Measurements from ENCODE around the gene CEACAM3. TPM values are rescaled to one million over a fixed set of nuclear protein-coding genes. Genes with fewer than 3 reads are reported as not detected.

Gene CEACAM3
- total RNA-seq, 1 donor from 2014 or later: not detected

DNA sequence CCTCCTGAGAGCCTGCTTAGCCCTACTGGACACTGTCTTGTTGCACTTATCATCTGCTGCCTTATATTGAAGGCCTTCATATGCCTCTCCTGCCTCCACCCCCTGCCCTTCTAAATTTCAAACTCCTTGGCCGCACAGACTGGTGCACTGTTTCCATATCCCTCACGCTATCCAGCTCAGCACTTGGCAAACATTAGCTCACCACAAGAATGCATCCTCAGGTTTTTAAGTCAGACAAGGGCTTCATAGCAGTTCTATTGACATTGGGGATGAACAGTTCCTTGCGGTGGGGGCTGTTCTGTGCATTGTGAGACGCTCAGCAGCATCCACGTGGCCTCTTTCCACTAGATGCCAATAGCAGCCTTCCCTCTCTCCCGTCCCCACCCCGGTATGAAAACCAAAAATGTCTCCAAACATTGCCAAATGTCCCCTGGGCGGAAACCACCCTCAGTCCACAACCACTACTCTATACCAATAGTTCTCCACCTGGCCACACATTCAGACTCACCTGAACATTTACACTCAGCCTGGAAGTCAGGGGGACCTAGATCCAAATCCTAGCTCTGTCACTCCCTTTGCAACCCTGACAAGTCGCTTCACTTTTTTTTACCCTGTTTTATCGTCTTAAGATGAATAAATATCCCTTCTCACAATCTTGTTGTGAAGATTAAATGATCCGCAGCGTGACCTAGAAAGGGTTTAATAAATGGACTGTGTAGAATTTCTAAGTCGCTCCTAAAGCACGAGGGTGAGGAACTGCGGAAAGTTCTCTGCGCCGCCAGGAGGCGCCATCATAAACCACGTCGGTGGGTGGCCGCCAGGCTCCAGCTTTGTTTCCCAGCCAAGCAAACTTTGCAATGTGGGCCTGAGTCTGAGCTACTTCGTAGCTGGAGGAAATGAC is 3.6 kb upstream of the CEACAM3 start:
- DNase-seq (ENCODE audit: low read depth): peak; percentile 41

DNA sequence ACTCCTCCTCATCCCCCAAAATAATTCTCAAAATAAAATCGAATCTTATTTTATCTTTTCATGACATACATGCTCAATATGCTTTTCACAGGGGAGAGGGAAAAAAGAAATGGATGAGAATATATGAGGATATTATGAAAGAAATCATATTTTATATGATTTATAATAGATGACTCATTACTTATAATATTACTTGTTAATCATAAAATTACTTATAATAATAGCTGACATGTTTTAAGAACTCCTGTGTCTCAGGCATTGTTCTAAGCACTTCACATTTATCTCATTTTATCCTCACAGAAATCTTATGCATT is 3.0 kb upstream of the CEACAM3 start:
- no peak for DNase-seq (ENCODE audit: low read depth)

DNA sequence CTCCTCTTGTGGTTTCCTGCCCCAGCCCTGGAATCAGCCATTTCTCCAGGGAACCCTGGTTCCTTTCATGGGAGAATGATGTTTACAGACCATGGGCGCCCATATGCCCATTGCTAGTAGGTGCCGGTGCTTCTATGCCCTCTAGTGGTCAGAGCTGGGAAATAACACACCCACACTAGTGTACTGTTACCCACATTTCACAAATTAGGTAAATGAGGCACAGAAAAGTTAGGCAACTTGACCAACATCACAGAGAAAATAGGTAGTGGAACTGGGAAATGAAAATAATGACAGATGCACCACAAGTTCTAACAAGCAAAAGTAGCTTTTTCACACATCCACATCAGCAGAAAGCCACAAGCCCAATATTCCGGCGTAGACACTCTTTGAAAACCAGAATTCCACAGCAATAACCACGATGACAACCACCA is 1.3 kb upstream of the CEACAM3 start:
- DNase-seq (ENCODE audit: low read depth): peak; percentile 40

DNA sequence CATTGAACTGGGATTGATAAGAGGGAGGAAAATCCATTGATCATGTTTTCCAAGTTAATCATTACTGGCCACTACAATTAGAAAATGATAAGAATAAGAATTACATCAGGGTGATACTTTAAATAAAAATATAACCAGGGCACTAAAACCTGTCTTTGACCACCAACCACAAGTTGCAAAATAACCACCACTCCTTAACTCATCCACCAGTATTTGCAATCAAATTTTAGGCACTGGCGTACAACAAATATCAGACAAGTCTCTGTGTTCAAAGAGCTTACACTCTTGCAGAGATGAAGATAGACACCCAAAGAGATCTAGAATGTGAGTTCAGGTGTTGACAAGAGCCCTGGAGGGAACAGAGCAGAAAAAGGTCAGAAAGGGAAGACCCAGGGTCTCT is 514 bp downstream of the CEACAM3 start:
- no peak for DNase-seq (ENCODE audit: low read depth)

DNA sequence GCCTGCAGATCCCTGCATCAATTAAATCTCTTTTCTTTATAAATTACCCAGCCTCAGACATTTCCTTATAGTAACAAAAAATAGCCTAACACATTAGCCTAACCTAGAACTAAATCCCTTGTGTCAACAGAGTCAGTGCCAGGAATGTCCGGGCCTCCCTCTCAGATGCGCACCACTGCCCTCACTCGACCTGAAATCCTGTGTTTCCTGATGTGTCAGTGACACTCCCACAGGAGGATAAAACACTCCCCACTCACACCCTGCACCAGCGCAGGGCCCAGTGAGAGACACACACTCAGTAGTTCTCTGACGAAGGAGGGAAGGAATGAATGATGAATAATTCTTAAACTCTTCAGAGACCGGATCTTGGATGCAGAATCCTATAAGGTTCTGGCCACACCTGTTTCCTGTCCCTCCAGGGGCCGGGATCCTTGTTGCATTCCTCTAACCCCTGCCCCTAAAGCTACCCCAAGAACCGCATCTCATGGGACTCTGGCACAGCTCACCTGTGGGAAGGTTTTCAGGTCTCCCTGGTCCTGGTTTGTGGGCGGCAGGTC is 3.1 kb downstream of the CEACAM3 start:
- DNase-seq (ENCODE audit: low read depth): no peak

DNA sequence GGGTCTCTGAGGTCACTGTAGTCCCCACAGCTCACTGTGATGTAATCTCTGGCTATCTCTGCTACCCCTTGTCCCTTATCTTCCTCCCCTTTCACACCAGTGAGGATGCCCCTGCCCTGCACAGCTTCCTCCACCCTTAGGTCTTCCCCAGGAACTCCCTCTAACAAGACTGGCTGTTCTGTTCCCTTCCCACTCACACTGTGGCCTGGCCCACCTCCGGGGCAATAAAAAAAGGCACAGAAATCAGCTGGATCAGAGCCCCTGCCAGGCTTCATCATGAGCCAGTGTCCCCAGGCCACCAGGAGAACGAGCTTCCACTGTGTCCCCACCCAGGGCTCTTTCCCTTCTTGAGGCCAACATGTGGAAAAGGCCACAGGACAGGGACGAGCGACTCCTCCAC is 4.6 kb downstream of the CEACAM3 start:
- no peak for DNase-seq (ENCODE audit: low read depth)

DNA sequence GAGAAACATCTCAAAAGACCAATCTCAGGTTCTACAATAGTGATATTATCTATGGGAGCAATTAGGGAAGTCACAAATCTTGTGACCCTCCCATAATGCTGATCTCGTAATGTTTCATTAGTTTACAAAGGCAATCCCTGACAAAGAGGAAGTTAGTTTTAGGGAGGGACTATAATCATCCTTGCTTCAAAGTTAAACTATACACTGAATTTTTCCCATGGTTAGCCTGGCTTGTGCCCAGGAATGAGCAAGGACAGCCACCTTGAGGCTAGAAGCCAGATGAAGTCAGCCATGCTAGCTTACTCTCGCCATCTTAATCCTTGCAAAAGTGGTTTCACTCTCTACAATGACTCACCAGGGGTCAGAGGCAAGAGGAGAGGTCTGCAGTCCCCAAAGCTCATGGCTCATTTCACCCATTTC is 5.4 kb downstream of the CEACAM3 start:
- DNase-seq (ENCODE audit: low read depth): no peak

DNA sequence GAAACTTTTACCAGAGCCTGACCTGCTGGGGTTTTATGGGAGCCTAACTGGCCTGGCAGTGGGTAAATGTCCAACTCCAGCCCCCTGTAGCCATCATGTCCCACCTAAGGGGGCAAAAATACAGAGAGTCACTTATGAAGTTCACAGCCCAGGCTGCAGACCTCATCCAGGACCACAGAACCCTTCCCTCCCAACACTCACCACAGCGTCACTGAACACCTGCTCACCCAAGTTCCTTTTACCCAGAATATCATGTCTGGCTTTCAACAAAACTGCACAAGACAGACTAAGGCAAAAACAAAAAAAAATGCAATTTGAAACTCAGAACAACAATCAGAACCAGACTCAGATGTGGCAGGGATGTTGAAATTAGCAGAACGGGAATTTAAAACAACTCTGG is 6.4 kb downstream of the CEACAM3 start:
- DNase-seq (ENCODE audit: low read depth): no peak

DNA sequence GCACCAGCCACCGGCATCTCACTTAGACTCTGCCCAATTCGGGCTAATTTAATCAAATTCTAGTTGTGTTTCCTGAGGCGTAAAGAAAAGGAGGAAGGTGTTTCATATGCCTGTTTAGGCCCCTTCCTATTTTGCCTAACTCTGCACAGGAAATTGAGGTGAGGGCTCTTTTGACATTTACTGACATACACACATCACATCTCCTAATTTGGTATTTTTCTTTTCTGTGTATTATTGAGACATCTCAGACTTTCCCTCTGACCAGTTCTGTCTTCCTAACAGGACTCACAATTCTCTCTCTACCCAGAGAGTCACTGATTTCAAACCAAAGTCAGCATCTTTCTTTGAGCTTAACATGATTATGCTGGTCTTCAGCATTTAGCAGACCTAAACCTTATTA is 7.9 kb downstream of the CEACAM3 start:
- no peak for DNase-seq (ENCODE audit: low read depth)

DNA sequence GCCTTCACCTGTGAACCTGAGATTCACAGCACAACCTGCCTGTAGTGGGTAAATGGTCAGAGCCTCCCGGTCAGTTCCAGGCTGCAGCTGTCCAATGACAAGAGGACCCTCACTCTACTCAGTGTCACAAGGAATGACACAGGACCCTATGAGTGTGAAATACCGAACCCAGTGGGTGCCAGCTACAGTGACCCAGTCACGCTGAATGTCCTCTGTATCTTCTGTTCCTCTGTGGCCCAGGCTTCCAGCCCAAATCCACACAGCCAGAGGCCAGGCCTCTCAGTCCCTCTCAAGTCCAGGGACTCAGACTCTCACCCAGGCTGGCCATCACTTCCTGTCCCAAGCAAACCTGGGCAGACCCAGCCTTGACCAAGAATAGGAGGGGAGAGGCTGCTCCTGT is 10.8 kb downstream of the CEACAM3 start:
- DNase-seq (ENCODE audit: low read depth): no peak

DNA sequence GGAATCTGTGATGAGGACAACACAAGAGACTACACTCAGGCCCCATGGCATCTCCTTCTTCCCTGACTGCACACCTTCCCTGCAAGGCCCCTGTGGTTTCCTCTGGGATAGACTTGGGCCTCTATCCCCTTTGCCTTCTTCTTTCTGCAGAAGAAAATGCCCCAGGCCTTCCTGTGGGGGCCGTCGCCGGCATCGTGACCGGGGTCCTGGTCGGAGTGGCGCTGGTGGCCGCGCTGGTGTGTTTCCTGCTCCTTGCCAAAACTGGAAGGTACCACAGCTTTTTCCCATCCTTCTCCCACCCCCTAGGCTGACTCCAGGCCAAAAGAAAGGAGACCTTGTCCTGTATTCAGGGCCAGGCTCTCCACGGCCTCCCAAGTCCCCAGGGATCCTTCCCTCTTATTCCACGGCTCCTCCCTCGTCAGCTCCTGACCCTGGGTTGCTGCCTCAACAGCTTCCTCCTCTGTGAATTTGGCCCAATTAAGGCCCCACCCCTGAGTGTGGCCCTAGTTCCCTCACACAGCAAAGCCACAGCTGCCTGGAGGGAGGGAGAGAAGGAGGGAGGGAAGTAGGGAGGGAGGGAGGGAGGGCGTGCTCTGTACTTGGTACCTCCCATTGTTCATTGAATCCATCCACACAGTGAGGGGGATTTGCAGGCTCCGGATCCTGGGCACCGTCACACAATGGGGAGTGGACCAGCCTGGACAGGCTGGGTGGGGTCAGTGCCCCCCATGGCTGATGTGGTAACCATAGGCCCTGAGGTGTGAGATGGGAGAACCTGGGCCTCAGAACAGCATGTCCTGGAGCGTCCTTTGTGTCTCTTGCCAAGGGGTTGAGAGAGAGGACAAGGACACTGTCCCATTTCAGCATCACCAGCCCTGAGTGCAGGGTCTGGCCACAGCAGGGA is 12.5 kb downstream of the CEACAM3 start:
- DNase-seq (ENCODE audit: low read depth): no peak

DNA sequence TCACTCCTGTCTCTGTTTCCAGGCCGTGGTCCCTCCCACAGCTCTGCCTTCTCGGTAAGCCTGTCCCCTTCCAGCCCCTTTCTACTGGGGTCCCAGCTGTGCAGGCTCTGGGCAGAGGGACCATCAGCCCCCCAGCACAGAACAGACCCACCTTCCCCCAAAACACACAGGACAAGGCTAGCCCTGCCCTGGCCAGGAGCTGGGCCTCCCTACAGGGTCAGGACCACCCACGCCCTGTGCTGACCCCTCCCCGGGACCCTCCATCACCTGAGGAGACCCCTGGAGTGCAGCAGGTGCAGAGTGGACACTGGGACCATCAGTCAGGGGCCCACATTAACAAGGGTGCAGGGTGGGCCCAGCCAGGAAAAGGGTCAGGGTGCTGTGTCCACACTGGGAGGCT is 13.9 kb downstream of the CEACAM3 start:
- no peak for DNase-seq (ENCODE audit: low read depth)

DNA sequence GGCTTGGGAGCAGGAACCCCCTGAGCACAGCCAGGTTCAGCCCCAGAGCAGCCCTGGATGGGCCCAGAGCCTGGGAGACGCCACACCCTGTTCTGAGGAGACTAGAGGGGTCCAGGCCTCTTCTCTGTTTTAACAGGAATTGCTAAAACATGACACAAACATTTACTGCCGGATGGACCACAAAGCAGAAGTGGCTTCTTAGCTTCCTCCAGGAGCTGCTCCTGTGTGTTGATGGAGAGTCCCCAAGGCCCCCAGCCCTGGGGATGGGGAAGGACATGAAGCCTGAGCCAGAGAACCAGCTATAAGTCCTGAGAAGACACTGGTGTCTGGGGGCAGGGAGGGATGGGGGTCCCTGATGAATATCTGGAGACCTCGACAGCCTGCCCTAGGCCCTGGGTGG is 14.6 kb downstream of the CEACAM3 start:
- DNase-seq (ENCODE audit: low read depth): no peak

DNA sequence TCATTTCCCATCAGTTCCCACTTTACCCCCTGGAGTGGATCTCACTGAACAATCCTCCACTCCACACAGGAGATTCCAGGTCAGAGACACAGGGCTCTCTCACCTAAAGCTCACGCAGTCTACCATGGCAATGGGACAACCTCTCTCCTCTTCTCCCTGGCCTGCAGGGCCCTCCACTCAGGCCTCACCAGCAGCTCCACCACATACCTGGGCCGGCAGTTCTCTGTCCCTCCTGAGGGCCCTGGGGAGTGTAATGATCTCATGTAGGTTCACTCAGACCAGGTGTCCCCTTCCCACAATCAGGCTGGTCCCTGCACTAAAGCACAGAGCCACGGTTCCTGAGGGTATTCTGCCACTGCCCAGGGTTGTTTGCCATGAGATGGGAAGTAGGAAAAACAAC is 15.6 kb downstream of the CEACAM3 start:
- DNase-seq (ENCODE audit: low read depth): no peak

DNA sequence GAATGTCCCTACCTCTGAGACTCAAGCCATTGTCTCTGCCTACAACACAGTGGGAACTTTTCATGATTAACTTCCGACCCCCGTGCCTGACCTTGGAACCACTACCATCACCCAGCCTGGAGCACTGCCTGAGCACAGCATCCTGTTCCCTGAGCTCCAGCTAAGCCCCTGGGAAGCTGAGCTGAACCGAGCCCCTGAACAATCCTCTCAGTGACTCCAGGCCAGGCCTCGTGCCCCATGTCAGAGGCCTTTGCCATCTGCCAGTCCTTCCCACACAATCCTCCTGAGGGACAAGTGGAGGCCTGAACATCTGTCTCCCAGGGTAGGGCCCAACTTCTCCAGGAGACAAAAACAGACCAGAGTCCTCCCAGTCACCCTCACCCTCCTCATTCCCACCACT is 17.5 kb downstream of the CEACAM3 start:
- no peak for DNase-seq (ENCODE audit: low read depth)

DNA sequence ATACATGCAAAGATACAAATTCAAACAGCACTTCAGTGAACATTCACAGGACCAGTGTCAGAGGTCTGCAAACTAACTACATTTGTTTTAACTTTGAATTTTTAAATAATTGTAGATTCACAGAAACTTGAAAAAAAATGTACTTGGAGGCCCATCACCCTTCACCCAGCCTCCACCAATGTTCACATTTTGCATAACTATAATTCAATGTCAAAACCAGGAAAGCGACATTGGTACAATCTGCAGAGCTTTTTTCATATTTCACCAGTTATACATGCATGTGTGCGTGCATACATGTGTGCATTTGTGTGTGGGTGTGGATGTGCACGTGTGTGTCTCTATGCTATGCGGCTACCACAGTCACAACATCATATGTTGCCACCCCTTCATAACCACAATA is 18.9 kb downstream of the CEACAM3 start:
- DNase-seq (ENCODE audit: low read depth): no peak

DNA sequence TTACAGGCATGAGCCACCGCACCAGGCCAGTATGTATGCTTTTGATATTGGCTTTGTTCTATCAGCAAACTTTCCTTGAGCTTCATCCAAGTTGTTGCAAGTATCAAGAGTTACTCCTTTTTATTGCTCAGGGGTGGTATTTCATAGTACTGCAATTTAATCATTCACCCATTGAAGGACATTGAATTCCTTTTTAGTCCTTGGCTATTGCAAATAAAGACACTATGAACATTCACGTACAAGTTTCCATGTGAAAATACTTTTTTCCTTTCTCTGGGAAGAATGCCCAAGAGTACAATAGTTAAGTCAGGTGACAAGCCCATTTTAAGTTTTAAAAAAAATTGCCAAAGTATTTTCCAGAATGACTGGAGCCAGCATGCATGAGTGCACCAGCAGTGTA is 20.4 kb downstream of the CEACAM3 start:
- no peak for DNase-seq (ENCODE audit: low read depth)

DNA sequence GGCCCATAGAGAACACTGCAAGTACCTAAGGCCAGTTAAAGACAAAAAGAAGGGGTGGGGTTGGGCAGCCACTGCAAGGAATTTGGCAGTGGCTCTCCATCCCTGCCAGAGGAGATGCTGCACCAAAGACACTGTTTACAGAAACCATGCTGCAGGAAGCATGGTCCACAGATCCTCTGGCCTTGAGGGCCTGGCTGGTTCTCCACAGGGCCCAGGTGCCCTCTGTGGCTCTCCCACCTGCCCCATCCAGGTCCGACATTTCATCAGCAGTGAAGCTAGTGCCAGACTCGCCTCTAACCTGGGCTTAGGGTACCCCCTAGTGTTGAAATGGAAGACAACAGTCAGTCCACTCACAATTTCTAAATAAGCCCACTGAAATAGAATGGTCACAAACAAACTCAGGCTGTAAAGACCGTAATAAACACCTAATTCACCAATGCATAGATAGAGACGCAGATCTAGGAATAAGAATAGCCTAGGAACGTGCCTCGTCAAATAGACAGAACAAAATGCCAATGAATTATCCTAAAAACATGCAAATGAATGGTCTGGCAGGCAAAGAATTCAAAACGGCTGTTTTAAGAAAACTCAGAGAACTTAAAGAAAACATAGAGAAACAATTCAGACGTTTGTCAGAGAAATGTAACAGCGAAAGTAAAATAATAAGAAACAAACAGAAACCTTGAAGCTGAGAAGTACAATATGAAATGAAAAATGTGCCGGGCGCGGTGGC is 24.8 kb downstream of the CEACAM3 start:
- DNase-seq (ENCODE audit: low read depth): peak; percentile 15

DNA sequence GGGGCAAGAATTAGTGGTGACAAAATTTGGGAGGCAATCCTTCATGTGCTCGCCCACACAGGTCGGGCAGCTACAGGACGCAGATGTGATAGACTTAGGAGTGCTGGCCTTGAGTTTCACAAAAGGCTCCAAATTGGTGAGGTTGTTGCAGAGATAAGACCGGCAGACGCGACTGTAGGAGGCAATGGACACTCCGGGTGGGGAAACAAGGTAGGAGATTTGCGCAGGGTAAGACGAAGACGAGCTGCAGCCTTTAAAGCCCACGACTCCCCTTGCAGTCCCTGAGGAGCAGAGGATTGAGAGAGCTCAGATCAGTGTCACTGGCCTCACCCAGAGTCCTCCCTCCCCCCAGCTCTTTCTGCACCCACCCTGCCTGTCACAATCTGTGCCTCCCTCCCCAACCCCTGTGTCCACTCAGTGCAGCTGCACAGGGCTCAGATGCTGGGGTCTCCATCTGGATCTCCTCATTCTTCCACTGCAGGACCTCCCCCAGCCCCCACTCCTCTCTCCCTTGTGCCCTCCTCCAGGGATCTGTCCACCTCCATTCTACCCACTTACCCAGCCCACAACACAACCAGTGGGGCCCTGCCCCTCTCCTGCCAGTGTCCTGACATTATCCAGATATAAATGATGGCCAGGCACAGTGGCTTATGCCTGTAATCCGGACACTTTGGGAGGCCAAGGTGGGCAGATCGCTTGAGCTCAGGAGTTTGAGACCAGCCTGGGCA is 41.8 kb downstream of the CEACAM3 start:
- no peak for DNase-seq (ENCODE audit: low read depth)

DNA sequence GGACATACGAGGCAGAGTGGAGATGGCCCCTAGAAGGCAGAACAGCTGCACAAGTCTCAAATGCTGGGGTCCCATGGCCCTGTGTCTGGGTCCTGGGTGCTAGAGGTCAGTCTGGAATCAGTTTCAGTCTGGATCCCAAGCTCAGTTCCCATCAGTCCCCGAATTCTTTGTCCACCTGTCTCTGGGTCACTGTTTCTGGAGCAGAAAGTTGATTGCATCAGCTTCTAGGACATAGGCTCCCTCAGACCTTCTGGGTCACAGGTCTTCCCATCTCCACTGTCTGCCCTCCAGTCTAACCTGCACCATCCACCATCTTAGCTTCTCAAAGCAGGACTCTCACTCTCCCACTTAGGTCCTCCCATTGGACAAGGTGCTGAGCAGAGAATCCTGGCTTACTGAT is 42.8 kb downstream of the CEACAM3 start:
- no peak for DNase-seq (ENCODE audit: low read depth)

DNA sequence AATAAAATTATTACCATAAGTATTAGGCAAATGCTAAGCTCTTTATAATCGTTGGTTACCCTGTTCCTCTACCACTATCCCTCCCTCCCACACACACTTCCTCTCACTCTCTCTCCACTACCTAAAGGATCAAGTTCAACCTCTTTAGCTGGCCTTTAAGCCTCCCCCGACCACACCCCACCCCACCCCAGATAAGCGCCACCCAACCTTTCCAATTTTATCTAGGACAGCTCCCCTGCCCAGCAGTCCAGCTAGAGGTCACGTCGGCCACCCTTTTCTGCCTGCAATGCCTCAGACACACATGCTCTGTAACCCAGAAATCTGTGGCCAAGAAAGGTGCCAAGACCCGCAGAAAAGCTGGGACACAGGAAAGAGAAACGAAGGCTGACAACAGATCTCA is 47.0 kb downstream of the CEACAM3 start:
- DNase-seq (ENCODE audit: low read depth): no peak
